Spleen (tissue), 7 donors: ENCODE data around the gene MED8.

Experiments
- POLR2A ChIP-seq, 3 donors: fragments of 450-650 bp; IDR thresholded peaks; one replicate each; pipeline ENCODE4 v1.5.1; 2017; ENCODE audit warnings: antibody characterized with exemption in 3 of 3, mild to moderate bottlenecking in 1 of 3
- TF ChIP-seq, protein P1 (sequence below), 11 experiments: fragments of 200-600 bp in 7 of 11; fragments of 450-650 bp in 4 of 11; sonication (generic) in 4 of 11; IDR thresholded peaks in 8 of 11; conservative IDR thresholded peaks in 3 of 11; 1 replicate in 7 of 11; 2 replicates in 4 of 11; pipeline versions ENCODE4 v1.4.0 to v1.8.0; 2016 to 2021; ENCODE audit warnings: antibody characterized with exemption in 11 of 11, inconsistent platforms in 4 of 11, mild to moderate bottlenecking in 1 of 11
- donor health status: DM: no; HTN: no; CAD: no; lungs with moderate emphysema.
- donor health status: DM: no; HTN: no; CAD: no.
- donor health status: DM: no; HTN: no; CAD: no.

DNA sequence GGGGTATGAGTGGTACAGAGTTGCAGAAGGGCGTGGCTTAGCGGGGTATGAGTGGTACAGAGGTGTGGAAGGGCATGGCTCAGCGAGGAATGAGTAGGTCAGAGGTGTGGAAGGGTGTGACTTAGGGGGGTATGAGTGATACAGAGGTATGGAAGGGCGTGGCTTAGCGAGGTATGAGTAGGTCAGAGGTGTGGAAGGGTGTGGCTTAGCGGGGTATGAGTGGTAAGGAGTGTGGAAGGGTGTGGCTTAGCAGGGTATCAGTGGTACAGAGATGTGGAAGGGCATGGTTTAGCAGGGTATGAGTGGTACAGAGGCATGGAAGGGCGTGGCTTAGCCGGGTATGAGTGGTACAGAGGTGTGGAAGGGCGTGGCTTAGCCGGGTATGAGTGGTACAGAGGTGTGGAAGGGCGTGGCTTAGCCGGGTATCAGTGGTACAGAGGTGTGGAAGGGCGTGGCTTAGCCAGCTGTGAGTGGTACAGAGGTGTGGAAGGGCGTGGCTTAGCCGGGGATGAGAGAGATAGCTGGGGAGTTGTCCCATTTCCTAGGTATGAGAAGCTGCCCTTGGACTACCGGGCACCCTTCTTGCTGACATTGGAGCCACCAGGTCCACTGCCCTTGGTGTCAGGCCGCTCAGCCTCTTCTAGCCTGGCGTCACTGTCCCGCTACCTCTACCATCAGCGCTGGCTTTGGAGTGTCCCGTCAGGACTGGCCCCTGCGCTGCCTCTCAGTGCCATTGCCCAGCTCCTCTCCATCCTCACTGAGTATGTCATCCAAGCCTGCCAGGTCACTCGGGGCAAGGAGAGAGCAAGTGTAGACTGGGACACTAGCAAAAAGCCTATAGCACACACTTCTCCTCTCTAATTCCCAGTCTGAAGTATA is 34.3 kb upstream of the MED8 start:
- TF ChIP-seq, protein P1, sequence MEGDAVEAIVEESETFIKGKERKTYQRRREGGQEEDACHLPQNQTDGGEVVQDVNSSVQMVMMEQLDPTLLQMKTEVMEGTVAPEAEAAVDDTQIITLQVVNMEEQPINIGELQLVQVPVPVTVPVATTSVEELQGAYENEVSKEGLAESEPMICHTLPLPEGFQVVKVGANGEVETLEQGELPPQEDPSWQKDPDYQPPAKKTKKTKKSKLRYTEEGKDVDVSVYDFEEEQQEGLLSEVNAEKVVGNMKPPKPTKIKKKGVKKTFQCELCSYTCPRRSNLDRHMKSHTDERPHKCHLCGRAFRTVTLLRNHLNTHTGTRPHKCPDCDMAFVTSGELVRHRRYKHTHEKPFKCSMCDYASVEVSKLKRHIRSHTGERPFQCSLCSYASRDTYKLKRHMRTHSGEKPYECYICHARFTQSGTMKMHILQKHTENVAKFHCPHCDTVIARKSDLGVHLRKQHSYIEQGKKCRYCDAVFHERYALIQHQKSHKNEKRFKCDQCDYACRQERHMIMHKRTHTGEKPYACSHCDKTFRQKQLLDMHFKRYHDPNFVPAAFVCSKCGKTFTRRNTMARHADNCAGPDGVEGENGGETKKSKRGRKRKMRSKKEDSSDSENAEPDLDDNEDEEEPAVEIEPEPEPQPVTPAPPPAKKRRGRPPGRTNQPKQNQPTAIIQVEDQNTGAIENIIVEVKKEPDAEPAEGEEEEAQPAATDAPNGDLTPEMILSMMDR (IDR thresholded peaks at IDR 0.05 in 8 of 11, conservative IDR thresholded peaks at IDR 0.05 in 3 of 11): no peak
- no peak for TF ChIP-seq POLR2A (IDR thresholded peaks at IDR 0.05)
